SK-N-SH (cell line): Measurements from ENCODE around the gene RBMS3.

Experiments
- CTCF ChIP-seq: fragments of 200-600 bp; sonication (generic); IDR thresholded peaks from 2 replicates; pipeline ENCODE4 v1.6.1; 2017; ENCODE audit warnings: antibody characterized with exemption, mild to moderate bottlenecking, moderate library complexity
- EZH2phosphoT487 ChIP-seq: fragments of 200-600 bp; sonication (generic); IDR thresholded peaks from 2 replicates; pipeline ENCODE4 v1.6.1; 2017; ENCODE audit warnings: low read depth, mixed run types, mild to moderate bottlenecking, antibody characterized with exemption, moderate library complexity, borderline replicate concordance
- FOXM1 ChIP-seq: IDR thresholded peaks from 2 replicates; pipeline ENCODE4 v1.4.0; 2012; ENCODE audit warnings: low read depth, mild to moderate bottlenecking
- JUND ChIP-seq: IDR thresholded peaks from 2 replicates; pipeline ENCODE4 v1.4.0; 2012
- MAX ChIP-seq: IDR thresholded peaks from 2 replicates; pipeline ENCODE4 v1.4.0; 2012; ENCODE audit warnings: low read depth
- PBX3 ChIP-seq: IDR thresholded peaks from 2 replicates; pipeline ENCODE4; 2012
- RAD21 ChIP-seq: IDR thresholded peaks from 2 replicates; pipeline ENCODE4 v1.6.1; 2012; ENCODE audit warnings: mild to moderate bottlenecking, low read length
- RCOR1 ChIP-seq: fragments of 150-350 bp; IDR thresholded peaks from 2 replicates; pipeline ENCODE4 v1.6.1; 2017; ENCODE audit warnings: antibody characterized with exemption, low read length
- SMC3 ChIP-seq: IDR thresholded peaks from 2 replicates; pipeline ENCODE4 v1.6.1; 2012; ENCODE audit warnings: low read depth, low read length, improper control_type of control experiment
- TAF1 ChIP-seq: IDR thresholded peaks from 2 replicates; pipeline ENCODE4 v1.6.1; 2012; ENCODE audit warnings: low read depth, mild to moderate bottlenecking, low read length, moderate library complexity, borderline replicate concordance
- USF2 ChIP-seq: fragments of 150-350 bp; IDR thresholded peaks from 2 replicates; pipeline ENCODE4 v1.6.1; 2017; ENCODE audit warnings: antibody characterized with exemption, low read length, low read depth, borderline replicate concordance

- no peak for TF ChIP-seq CTCF
- no peak for TF ChIP-seq EZH2phosphoT487
- TF ChIP-seq MAX, result no peak
- no peak for TF ChIP-seq SMC3
- no peak for TF ChIP-seq JUND
- TF ChIP-seq TAF1, result no peak
- no peak for TF ChIP-seq USF2
- no peak for TF ChIP-seq FOXM1
- TF ChIP-seq RCOR1, result no peak
- TF ChIP-seq PBX3, result no peak
- no peak for TF ChIP-seq RAD21
Observed at GRCh38 chr3:29653680-29654079, 372.8 kb downstream of the RBMS3 start.
